Colon (tissue), 2 donors: ENCODE data around the gene MRPS27.

Experiments used
- FAIRE-seq: peaks from 2 replicates; lab custom pipeline; 2012; peaks lifted over from hg19 to GRCh38; lab: Jason Lieb, UNC
- donor health status: control.
- donor health status: control.

The MRPS27 gene

DNA sequence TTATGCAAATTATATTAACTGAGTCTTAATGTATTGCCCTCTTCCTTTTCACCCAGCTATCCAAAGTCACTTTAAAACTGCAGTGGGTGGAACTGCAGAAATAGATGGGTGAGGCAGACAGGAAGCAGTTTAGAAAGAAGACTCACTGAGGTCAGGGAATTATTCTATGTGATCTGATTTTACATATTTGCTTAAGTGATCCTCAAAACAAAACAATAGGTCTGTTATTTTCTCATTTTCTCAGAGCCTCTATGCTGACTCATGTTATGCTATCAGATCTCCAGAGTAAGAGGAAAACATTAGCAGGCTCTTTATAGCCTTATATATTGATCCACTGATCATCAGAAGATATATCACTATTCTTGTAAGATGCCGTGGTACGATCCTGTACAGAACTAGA is 63.5 kb downstream of the MRPS27 start:
- FAIRE-seq = no peak

DNA sequence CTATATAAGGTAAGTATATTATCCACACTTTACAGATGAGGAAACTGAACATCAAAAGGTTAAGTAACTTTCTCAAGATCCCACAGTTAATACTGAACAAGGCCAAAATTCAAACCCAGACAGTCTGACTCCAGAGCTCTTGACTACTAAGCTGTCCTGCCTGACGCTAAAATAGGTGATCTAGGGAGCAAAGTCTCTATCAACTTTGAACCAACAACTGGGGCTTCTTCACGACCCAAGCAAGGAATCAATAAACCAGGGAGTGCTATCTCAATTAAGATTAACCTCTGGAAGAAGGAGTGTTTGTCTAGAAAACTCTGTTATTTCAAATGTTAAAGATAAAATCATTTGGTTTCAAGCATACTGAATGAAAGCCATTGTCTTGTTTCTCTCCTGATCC is 64.4 kb downstream of the MRPS27 start:
- FAIRE-seq = no peak

DNA sequence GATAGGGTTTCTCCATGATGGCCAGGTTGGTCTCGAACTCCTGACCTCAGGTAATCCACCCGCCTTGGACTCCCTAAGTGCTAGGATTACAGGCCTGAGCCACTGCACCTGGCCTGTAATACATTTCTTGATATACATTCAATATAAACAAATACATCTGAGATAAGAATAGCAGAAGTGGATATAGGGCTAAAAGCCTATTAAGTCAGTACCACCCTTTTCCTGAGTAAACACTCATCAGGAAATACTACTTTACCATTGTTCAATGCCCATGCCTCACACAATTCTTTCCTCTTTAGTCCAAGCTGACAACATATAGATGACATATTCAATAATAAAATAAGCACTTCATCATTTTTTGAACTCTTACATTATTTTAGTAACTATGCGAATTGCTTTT is 64.8 kb downstream of the MRPS27 start:
- FAIRE-seq = no peak

DNA sequence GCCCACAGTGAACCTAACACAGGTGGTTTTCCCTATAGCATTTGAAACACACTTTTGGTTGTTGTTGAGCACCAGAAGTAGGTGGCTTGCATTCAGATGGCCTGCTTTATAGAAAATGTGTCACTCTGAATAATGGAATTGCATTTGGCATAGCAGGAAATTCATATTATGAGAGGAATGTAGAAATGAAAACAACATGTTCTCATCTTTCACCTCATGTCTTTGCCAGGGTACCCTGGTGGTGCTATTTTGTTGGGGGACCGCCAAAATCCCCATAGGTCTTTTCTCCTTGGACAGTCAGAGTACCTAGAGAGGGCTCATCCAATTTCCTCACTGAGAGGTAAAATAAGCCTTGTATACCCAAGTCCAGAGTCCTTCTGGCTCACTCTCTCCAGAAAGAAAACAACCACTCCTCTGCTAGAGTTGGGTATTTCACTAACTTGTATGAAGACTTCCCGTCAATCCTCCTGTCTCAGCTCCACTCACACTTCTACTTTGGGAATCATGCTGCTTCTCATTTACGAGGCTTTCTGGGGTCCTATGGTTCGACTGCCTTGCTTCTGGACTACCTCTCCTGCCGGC is 67.4 kb downstream of the MRPS27 start:
- FAIRE-seq = no peak

DNA sequence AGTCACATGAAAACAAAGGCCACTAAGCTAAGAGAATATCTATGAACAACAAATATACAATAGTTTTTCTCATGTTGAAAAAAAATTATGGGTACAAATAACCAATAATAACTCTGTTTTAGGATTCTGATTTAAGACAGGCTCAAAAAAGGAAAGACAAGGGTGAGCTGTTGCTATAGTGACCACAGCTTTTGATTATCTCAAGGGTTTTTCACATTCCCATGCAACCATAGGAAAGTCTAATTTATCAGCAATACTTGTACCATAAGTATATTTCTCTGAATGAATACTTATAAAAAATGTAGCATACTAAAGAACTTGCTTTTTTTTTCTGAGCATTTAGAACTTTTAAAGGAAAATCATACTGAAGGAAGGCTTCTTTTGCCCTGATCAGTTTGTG is 68.0 kb downstream of the MRPS27 start:
- no peak for FAIRE-seq

DNA sequence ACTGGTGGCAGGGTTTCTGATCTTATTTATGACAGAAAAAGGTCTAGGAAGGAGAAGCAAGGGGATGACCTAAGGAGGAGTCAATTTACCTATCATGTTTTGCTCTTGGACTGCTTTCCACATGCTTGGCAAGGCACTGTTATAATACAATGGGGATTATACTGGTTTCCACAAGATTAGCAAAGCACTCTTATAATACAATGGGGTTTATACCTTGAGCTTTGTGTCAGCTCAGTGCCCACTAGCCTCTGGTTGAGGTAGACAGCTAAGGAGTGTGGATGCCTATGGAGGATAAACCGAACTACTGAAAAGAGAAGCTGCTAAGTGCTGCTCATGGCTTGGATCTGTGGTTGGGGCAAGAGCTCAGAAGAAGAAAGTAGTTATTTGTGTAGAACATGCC is 68.7 kb downstream of the MRPS27 start:
- no peak for FAIRE-seq

DNA sequence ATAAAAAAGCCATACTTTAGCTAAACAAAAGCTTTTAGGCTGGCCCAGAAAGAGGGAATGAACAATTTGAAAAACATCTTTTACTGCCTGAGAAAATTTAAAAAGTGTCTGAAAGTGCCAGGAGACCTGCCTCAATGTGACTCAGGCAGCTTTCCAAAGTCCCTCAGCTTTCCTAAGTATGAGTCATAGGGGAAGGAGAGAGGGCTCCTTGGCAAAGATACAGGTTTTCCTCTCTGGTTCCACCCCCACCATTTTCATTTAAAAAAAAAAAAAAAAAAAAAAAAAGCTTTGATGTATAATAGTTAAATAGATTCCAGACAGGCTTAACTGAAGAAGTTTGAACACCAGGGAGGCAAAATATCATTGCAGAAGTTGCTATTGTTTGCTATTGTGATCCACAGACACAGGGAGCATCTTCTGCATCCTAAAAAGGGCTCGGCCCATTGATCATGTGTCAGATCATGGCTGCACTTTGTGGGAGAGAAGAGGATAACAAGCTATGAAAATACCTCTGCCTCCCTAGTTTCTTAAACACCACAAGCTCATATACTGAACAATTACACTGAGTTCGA is 71.5 kb downstream of the MRPS27 start:
- FAIRE-seq = no peak

DNA sequence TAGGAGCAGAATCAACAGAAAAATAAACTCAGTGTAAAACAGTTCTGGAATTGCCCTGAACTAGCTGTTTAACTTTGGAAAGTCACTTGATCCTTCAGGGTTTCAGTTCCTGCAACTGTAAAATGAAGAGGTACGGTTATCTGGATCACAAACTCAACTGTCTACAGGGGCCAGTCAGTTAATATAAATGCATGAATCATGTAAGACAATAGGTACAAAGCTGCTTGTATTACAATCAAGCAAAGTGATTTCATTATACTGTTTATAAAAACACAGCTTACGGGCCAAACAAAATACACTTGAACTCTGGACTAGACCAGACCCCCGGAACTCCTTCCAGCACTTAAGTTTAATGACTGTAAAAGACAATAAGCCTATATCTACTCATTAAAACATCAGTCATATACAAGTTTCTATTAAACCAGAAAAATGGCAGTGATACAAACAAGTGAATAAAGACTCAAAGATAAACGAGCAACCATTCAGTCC is 73.0 kb downstream of the MRPS27 start:
- no peak for FAIRE-seq

DNA sequence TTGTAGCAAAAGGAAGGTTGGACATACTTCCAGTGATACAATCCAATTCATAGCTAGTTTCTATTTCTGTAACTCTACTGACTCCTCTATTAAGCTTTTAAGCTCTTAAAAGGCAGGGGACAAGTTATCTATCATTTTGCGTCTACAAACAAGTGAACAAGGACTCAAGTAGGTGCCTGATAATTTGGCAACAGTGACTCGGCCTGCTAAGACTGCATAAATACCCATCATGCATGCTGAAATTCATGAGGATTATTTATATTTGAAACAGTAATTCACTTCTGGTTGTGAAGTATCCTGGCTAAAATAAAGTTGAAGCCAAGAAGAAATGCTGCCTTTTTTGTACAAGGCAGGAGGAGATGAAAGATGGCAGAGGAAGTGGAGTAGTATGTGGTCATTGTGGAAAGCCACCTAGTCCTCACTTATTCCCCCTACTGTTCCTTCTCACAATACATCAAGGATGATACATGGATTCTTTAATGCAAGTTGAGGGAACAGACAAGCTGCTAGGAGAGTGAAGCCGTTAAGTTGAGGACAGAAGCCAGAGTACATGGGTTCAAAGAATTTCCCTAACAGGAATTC is 74.0 kb downstream of the MRPS27 start:
- FAIRE-seq = no peak

DNA sequence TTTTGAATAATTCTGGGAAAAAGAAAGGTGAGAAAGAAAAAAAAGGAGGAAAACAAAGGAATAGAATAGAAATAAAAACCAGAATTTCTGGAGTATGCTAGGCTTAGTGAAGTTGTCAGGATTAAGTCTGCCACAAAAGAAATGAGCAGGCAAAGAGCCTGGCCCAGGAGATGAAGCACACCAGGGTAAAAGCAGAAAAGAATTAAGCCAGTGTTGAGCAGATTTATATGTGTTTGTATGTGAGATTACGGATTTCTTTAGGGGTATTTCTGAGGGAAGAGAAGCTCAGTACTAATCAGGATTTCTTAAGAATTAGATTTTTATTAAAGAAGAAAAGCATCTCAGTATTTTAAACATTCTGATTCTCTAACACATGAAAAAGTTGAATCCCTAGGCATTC is 74.5 kb downstream of the MRPS27 start:
- no peak for FAIRE-seq

DNA sequence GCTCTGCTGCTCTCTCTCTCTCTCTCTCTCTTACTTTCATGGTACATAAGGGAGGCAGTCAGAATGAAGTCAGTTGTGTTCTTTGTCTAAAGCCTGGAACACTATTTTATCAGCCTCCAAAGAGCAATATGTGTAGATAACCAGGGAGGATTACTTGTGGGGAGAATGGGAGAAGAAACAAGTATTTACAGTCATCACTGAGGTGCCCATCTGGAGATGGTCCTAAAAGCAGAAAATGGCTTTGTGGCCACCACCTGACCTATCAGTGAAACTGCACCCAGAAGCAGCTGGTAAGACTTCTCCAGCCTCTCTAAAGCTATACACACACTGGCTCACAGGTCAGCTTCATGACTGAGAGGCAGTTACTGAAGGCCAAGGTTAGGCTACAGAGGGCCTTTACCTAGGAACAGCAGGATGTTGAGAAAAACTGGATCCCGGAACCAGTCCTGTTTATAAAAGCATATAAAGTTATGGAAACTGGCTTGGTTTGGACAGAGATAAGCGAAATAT is 75.1 kb downstream of the MRPS27 start:
- no peak for FAIRE-seq

DNA sequence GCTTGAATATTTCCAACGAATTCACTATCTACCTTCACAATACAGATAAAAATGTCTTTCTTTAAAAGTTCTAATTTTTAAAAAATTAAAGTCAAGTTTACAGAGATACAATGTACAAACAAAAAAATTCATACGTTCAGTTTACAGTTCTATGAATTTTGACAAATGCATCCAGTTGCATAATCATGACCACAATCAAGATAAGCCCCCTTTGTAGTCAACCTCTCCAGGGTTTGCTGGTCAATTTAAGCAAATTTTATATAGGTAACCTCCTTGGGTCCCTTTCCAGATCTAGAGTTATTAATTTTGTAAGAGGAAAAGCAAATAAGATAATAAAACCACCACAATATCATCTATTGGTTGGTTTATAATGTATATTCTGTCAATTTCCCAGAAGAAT is 76.3 kb downstream of the MRPS27 start:
- no peak for FAIRE-seq

DNA sequence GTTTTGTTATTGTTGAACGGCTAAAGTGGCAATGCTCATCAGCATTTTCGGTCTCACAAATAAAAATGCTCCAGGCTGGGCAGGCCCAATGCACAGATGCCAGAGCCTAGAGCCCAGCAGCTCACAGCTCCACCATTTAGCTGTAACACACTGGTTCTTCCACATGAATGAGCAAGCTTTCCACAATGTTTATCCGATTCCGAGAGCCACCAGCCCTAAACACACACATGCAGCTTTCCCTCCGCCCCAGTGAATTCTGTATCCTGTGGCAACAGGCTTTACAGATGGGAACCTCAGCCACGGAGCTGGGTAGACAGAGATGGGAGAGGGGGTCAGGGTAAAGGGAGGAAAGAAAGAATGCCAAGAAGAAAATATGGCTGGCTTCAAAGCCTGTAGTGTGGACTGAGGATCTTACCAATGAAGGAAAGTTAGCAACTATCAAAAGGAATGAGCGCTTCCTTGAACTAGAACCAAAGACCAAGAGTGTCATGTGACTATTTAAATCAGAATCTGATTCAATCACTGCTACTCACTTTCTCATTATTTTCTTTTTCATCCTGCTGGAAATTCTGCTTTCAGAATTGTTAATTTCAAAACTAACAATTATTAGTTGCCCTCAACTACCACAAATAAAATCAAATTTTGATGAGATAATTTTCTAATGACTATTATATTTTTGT is 77.1 kb downstream of the MRPS27 start:
- FAIRE-seq = no peak

DNA sequence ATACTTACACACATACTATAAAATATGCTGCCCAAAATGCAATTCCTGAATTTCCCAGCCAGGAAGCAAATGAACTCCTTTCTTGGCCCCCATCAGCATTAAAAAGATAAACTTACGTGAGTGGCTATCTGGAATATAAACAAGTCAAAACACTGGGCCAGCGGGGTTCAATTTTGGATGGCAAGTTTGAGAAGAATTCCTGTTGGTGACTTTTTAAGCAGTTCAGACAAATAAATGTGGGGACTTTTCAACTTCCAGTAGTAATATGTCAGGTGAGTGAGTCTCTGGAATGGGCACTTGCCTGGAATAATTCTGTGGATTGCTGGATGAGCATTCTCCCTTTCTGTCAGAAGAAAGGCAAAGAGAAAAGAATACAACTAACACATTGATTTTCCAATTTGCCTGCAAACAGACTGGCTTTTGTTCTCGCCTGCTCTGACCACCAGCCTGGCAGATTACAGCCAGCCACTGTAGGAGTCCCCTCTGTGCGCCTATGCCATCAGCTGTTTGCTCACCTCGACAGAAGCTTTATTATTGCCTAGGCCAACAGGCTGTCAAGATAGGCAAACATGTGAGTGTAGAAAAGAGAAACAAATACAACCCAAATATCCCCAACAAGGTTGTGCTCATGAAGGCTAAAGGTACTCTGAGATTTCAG is 78.6 kb downstream of the MRPS27 start:
- FAIRE-seq = no peak

DNA sequence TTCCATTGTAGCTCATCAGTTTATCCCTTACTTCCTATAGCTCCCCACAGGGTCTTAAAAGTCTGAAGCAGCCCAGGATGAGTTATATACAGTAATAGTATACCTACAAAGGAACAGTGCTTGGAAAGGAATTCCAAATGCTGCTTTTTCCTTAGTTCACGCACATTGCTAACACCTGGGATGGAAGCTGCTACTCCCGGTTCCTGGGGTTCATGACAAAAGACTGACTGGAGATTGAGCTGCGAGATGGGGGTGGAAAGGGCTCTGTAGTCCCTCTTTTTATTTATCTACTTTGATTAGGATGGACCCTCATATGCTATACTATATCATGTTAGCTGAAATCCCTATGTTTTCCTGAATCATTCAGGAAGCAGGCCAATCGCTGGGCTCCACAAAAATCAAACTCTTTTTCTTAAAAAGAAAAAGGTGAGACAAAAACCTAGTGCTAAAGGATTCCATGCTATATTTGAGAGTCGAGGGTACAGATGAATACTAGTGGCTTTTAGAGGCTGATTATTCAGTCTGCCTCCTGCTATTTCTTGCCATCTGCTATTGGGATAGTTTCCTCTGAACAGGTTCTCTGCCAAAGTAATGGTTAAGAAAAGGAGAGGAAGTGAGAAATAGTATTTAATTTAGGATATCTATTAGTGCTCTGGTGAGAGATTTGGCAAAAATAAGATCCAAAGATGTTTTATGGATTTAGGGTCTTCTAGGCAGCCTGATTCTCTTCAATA is 81.2 kb downstream of the MRPS27 start:
- no peak for FAIRE-seq

DNA sequence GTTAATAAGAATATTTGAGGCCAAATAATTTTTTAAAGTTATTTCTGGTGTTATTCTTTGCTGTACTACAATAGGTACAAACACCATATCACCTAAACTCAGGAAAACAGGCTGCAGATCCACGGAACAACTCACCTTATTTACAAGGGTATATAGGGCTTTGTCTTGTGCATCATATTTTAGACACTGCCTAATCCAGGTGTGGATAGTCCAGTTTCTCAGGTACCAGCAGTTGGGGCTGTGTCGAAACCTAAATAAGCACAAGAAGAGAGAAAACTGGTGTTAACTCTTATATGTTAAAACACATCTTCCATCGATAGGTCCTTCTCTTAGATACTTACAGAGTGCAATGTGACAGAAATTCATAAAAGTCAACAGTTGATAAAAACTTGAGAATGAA is 82.2 kb downstream of the MRPS27 start:
- no peak for FAIRE-seq

DNA sequence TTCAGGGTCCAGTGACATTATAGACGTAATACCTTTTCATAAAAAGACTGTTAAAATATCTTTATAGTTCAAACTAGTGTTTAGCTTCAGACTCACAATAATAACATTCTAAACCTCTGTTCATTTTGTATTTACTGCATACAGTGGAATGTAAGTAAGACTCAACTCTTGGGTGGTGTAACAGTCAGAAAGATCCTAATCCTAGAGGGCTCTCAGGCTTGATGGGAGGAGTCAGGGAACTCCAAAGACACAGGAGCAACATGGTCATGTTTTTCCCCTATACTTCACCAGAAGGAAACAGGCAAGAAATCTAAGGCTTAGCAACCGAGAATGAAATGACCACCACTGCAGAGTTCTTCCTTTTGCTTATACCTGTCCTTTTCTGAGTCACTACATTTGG is 82.6 kb downstream of the MRPS27 start:
- no peak for FAIRE-seq

DNA sequence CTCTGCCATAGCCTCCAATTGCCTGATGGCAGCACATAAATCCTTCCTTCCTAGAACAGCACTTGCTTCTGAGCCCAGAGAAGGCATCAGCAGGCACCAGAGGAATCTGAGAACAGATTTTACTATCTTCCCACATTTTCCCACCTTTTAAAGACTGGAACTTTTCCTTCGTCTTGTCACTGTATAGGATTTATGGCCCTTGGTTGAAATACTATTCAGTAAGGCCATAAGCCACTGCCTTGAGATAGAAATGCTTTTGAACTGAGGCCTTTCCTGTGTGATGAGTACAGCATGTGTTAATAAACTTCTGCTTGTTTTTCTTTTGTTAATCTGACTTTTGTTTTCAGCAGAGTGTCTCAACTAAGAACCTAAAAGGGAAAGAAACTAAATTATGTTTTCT is 84.3 kb downstream of the MRPS27 start:
- FAIRE-seq = no peak

DNA sequence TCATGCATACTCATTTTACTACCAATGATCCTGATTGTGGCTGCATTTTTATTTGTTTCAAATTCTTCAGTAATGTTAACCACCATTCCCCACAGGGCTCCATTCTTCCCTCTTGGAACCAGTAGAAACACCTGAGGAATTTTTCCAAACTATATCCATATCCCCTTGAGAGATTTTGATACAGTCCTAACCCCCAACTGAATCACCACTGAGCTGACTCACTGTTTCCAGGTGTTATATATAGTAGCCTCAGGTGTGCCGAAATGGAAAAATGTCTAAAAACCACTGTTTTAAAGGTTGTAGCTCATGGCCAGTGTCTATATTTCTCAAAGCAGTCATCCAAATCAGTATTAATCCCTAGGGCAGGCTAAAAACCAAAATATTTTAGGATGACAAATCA is 85.2 kb downstream of the MRPS27 start:
- no peak for FAIRE-seq

DNA sequence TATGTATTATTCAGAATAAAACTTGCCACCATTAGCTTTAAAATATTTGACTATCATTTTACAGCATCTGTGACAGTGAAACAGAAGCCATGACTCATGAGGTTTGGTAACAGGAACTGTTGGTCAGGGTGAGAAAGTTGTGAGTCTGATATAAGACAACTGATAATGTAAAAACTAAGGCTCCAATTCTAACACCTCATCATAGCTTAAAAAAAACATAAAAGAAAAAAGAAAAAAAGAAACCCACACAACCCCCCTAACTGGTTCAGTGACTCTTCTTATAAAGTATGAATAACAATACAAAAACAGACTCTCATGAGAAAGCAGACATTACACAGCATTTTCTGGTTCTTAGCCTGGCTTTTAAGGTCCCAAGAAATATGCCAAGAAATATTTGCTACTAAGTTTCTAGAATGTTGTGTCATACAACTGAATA is 85.8 kb downstream of the MRPS27 start:
- FAIRE-seq = no peak

DNA sequence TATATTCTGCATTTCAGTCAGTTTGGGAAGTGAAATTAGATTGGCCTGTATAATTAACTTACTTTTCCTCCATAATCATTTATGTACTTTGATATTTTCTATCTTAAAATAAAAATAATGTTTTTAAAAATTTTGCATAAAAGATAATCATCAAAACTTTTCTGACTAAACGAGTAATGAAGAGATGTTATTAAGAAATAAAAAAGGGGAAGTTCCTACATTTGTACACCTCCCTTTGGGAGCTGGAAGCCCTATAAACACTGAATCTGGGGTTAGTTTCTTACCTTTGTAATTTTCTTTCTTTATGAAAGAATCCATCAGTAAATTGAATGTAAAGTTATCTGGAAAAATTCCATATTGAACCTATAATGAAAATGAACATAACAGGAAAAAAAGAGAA is 86.2 kb downstream of the MRPS27 start:
- FAIRE-seq = no peak

DNA sequence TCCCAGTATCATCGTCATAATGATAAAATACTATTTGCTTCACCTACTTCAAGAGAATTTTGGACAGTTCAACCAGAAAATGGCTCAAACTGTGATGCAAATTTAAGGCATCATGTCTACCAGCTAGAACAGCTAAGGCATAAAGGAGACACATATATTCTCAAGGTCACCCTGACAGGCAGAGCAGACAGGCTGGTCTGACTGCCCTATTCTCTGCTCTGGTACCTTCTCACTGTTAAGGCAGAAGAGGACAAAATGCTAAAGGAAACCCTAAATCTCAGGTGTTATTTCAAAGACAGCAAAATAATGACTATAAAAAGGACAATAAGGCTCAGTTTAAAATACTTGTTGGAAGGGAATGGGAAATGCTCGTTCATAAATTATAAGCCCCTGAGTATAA is 87.2 kb downstream of the MRPS27 start:
- no peak for FAIRE-seq
